WERI-Rb-1 (cell line): ENCODE results near the gene HS1BP3.

Experiments used
- DNase-seq: peaks from one replicate; pipeline ENCODE4 v3.0.0-alpha.2; 2020
- H3K27ac ChIP-seq: fragments of 250-450 bp; sonication (Bioruptor Pico); 2 replicates; pipeline ENCODE4 v1.5.1; 2020; ENCODE audit warnings: mild to moderate bottlenecking, moderate library complexity
- H3K27me3 ChIP-seq: fragments of 250-450 bp; sonication (Bioruptor Pico); 2 replicates; pipeline ENCODE4 v1.5.1; 2021; ENCODE audit warnings: mild to moderate bottlenecking, low read depth, moderate library complexity; ENCODE audit not compliant: insufficient read depth, severe bottlenecking
- H3K36me3 ChIP-seq: fragments of 250-450 bp; sonication (Bioruptor Pico); 2 replicates; pipeline ENCODE4 v1.5.1; 2020; ENCODE audit warnings: mild to moderate bottlenecking, moderate library complexity
- H3K4me3 ChIP-seq: 2 replicates; pipeline ENCODE4 v1.5.1; 2011; ENCODE audit warnings: low read depth, mild to moderate bottlenecking, control low read depth, low read length
- H3K9me3 ChIP-seq: fragments of 250-450 bp; sonication (Bioruptor Pico); 2 replicates; pipeline ENCODE4 v1.5.1; 2021; ENCODE audit warnings: mild to moderate bottlenecking, moderate library complexity; ENCODE audit not compliant: severe bottlenecking
- TF ChIP-seq, protein P1 (sequence below): IDR thresholded peaks from 2 replicates; pipeline ENCODE4 v1.5.1; 2011; ENCODE audit warnings: low read depth, mild to moderate bottlenecking, control low read depth, inconsistent platforms, low read length

The HS1BP3 gene

DNA sequence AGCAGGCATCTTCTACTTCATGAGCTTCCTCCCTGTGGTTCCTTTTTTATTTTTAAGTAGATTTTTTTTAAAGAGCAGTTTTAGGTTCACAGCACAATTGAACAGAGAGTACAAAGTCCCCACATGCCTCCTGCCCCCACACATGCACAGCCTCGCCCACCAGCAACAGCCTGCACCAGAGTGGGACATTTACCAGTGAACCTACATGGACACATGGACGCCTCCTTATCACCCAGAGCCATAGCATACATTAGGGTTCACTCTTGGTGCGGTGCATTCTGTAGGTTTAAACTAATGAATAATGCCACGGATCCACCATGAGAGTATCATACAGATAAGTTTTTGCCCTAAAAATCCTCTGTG lies 40.9 kb downstream of the HS1BP3 start:
- H3K27me3 ChIP-seq = no peaks in the 10 kb centered on the region
- peak; percentile 5 for DNase-seq
- TF ChIP-seq, protein P1, sequence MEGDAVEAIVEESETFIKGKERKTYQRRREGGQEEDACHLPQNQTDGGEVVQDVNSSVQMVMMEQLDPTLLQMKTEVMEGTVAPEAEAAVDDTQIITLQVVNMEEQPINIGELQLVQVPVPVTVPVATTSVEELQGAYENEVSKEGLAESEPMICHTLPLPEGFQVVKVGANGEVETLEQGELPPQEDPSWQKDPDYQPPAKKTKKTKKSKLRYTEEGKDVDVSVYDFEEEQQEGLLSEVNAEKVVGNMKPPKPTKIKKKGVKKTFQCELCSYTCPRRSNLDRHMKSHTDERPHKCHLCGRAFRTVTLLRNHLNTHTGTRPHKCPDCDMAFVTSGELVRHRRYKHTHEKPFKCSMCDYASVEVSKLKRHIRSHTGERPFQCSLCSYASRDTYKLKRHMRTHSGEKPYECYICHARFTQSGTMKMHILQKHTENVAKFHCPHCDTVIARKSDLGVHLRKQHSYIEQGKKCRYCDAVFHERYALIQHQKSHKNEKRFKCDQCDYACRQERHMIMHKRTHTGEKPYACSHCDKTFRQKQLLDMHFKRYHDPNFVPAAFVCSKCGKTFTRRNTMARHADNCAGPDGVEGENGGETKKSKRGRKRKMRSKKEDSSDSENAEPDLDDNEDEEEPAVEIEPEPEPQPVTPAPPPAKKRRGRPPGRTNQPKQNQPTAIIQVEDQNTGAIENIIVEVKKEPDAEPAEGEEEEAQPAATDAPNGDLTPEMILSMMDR = no peak
- no peak overlapping the region for H3K4me3 ChIP-seq
- no peaks in the 10 kb centered on the region for H3K36me3 ChIP-seq
- H3K27ac ChIP-seq = no peak overlapping the region
- peaks cover 8% of the 10 kb centered on the region for H3K9me3 ChIP-seq

DNA sequence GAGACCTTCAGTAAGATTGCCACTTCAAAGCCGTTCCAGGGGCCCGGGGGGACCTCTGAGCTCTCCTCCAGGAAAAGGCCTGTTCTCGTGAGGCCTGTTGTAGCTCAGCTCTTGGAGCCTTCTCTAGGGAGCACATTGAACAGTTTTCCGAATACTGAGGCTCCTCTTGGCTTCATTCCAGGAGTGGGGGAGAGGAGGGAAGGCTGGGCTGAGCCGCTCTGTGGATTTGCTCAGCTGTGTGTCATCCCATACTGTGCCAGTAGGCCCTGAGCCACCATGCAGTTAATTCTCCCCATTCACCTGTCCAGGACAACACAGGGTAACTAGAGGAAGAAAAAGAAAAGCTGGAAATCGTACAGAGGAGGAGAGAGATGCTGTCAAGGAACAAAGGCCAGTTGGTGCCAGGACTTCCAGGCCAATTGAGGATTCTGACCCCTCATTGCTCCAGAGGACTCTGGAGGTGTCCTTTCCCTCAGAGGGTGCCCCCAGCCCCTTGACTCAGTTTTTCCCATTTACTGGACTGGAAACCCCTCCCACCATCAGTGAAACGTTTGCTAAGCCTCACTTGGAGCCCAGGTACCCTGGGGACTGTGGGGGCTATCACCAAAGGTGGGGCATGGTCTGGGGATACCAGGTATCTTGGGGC lies 41.4 kb downstream of the HS1BP3 start:
- Histone ChIP-seq H3K4me3 (no peak overlapping the region), H3K36me3 (no peaks in the 10 kb centered on the region), H3K9me3 (peaks cover 8% of the 10 kb centered on the region), H3K27ac (no peak overlapping the region), H3K27me3 (no peaks in the 10 kb centered on the region)
- DNase-seq = peak; percentile 9
- TF ChIP-seq, protein P1 = no peak

DNA sequence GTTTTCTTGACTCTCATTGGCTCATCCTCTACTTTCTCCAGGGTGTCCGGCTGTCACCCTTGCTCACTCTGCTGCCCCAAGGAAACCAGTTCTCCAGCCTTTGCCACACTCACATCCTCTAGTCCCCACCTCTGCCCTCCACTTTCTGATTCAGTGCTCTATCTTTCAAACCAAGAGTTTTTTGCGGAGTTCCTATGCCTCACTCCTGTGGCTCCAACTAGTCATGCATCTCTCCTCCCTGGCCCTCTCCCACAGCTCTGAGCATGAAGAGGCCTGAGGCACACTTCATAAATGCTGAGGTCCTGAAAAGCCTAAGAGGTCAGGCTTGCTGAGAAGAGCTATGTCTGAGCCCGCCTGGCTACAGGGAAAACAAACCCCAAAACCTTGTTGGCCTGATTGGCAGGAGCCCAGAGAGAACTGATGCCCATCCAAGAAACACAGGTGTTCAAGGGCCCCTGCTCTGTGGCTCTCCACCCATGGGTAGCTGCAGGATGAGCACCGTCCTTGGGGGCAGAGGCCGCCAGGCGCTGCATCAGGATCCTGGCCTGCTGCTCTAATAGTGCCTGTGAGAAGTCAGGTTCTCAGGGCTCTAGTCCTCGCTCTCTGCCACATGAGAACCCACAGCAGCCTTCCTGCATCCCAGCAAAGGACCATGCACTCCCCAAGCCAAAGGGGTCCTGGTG lies 42.1 kb downstream of the HS1BP3 start:
- Histone ChIP-seq H3K4me3 (no peak overlapping the region), H3K36me3 (no peaks in the 10 kb centered on the region), H3K9me3 (peaks cover 8% of the 10 kb centered on the region), H3K27me3 (no peaks in the 10 kb centered on the region), H3K27ac (no peak overlapping the region)
- TF ChIP-seq, protein P1 = no peak
- no peak for DNase-seq

DNA sequence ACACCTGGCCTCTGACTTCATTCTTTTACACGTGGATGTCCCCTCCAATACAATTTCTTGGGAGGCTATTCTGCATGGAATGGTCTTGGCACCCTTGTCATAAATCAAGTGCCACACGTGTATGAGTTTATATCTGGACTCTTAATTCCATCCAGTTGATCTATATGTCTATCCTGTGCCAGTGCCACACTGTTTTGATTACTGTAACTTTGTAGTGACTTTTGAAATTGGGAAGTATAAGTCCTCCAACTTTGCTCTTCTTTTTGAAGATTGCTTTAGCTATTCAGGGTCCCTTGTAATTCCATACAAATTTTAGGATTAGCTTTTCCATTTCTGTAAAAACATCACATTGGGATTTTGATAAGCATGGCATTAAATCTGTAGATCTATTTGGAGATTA lies 43.5 kb downstream of the HS1BP3 start:
- TF ChIP-seq, protein P1 = no peak
- Histone ChIP-seq H3K9me3 (peaks cover 8% of the 10 kb centered on the region), H3K4me3 (no peak overlapping the region)

DNA sequence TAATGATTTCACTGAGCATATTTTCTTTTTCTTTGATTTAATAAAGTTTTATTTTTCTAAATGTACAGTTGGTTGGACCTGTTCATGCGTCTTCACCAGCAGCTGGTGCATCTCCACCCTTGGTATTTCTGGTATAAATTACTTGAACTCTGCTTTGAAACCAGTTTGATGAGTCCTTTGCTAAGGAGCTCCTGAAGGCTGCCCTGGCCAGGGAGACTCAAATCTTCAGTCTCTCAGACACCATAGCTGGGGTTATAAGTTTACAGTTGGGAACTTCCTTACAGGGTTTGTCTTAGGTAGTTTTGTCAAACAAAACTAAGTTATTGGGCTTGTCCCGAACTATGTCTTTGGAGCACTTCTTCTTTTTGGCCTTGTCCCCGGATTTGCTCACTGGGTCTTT lies 44.7 kb downstream of the HS1BP3 start:
- DNase-seq = peak; percentile 3
- Histone ChIP-seq H3K36me3 (no peaks in the 10 kb centered on the region), H3K4me3 (no peak overlapping the region), H3K9me3 (peaks cover 8% of the 10 kb centered on the region), H3K27me3 (no peaks in the 10 kb centered on the region), H3K27ac (no peak overlapping the region)
- TF ChIP-seq, protein P1 = no peak

More for the DNA sequence above, 43.5 kb downstream of the HS1BP3 start:
- Histone ChIP-seq H3K36me3 (no peaks in the 10 kb centered on the region), H3K27me3 (no peaks in the 10 kb centered on the region), H3K27ac (no peak overlapping the region)
- DNase-seq = no peak
